ENCODE results near the gene BUD13.

The BUD13 gene

DNA sequence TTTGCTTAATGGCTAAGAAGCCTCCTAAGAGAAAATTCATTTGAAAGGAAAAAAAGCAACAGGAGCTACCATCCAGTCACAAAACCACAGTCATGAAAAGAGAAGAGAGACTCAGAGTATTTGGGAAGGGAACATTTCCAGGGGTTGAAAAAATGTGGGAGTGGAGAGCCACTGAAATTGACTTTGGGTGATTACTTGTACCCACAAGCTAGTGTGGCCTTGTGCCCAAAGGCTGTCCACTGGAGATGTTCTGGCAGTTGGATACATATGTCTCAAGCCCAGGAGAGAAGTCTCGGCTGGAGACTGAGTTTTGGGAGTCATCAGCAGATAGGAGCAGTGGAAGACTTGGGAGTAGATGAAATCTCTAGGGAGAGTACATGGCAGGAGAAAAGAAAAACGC lies 22.1 kb upstream of the BUD13 start:
- Histone ChIP-seq H3K4me2 (ENCODE audit: low read length) (no peak overlapping the region), H3K27me3 (ENCODE audit: insufficient read depth, low read length) (no peaks in the 10 kb centered on the region), H4K20me1 (ENCODE audit: insufficient read depth, low read length) (no peaks in the 10 kb centered on the region), H3K4me1 (ENCODE audit: insufficient read depth, low read length, severe bottlenecking) (peaks cover 11% of the 10 kb centered on the region), H2AFZ (ENCODE audit: low read length) (no peak overlapping the region), H3K9me2 (ENCODE audit: low read depth, low read length) (no peaks in the 10 kb centered on the region), H3K4me3 (ENCODE audit: low read depth, low read length, poor library complexity, severe bottlenecking) (no peak overlapping the region), H3K36me3 (ENCODE audit: insufficient read depth, low read length) (no peaks in the 10 kb centered on the region), H3K9me3 (ENCODE audit: low read length) (no peaks in the 10 kb centered on the region), H3K79me2 (ENCODE audit: insufficient read depth, low read length) (no peaks in the 10 kb centered on the region), H3K9ac (ENCODE audit: low read length) (no peak overlapping the region), H3K27ac (ENCODE audit: low read depth, low read length, poor library complexity, severe bottlenecking) (no peak overlapping the region), H3F3A (ENCODE audit: insufficient read depth, low read length) (no peaks in the 10 kb centered on the region)
- TF ChIP-seq, protein P1, sequence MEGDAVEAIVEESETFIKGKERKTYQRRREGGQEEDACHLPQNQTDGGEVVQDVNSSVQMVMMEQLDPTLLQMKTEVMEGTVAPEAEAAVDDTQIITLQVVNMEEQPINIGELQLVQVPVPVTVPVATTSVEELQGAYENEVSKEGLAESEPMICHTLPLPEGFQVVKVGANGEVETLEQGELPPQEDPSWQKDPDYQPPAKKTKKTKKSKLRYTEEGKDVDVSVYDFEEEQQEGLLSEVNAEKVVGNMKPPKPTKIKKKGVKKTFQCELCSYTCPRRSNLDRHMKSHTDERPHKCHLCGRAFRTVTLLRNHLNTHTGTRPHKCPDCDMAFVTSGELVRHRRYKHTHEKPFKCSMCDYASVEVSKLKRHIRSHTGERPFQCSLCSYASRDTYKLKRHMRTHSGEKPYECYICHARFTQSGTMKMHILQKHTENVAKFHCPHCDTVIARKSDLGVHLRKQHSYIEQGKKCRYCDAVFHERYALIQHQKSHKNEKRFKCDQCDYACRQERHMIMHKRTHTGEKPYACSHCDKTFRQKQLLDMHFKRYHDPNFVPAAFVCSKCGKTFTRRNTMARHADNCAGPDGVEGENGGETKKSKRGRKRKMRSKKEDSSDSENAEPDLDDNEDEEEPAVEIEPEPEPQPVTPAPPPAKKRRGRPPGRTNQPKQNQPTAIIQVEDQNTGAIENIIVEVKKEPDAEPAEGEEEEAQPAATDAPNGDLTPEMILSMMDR (IDR thresholded peaks at IDR 0.05; ENCODE audit: low read length): no peak
- no peak for TF ChIP-seq EZH2 (IDR thresholded peaks at IDR 0.05; ENCODE audit: borderline replicate concordance, low read length)

DNA sequence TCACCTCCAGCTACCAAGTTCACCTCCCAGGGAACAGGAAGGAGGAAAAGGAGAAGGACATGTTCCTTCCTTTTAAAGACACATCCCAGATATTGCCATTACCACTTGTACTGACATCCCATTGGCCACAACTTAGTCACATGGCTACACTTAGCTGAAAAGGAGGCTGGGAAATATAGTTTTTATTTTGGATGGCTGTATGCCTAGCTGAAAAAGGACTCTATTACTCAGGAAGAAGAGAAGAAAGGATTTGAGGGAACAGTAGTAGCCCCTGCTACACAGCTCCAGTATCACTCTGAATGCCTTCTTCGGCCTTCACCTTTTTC lies 20.9 kb upstream of the BUD13 start:
- H3K4me3 ChIP-seq (ENCODE audit: low read depth, low read length, poor library complexity, severe bottlenecking): no peak overlapping the region
- H3K9ac ChIP-seq (ENCODE audit: low read length): no peak overlapping the region
- no peak overlapping the region for H2AFZ ChIP-seq (ENCODE audit: low read length)
- no peaks in the 10 kb centered on the region for H3K36me3 ChIP-seq (ENCODE audit: insufficient read depth, low read length)
- no peaks in the 10 kb centered on the region for H3K9me2 ChIP-seq (ENCODE audit: low read depth, low read length)
- peaks cover 11% of the 10 kb centered on the region for H3K4me1 ChIP-seq (ENCODE audit: insufficient read depth, low read length, severe bottlenecking)
- H4K20me1 ChIP-seq (ENCODE audit: insufficient read depth, low read length): no peaks in the 10 kb centered on the region
- no peaks in the 10 kb centered on the region for H3K79me2 ChIP-seq (ENCODE audit: insufficient read depth, low read length)
- H3K4me2 ChIP-seq (ENCODE audit: low read length): no peak overlapping the region
- H3K27me3 ChIP-seq (ENCODE audit: insufficient read depth, low read length): no peaks in the 10 kb centered on the region
- no peaks in the 10 kb centered on the region for H3K9me3 ChIP-seq (ENCODE audit: low read length)
- H3K27ac ChIP-seq (ENCODE audit: low read depth, low read length, poor library complexity, severe bottlenecking): no peak overlapping the region
- no peaks in the 10 kb centered on the region for H3F3A ChIP-seq (ENCODE audit: insufficient read depth, low read length)
- TF ChIP-seq EZH2 (IDR thresholded peaks at IDR 0.05; ENCODE audit: borderline replicate concordance, low read length): no peak
- TF ChIP-seq, protein P1 (IDR thresholded peaks at IDR 0.05; ENCODE audit: low read length): no peak

DNA sequence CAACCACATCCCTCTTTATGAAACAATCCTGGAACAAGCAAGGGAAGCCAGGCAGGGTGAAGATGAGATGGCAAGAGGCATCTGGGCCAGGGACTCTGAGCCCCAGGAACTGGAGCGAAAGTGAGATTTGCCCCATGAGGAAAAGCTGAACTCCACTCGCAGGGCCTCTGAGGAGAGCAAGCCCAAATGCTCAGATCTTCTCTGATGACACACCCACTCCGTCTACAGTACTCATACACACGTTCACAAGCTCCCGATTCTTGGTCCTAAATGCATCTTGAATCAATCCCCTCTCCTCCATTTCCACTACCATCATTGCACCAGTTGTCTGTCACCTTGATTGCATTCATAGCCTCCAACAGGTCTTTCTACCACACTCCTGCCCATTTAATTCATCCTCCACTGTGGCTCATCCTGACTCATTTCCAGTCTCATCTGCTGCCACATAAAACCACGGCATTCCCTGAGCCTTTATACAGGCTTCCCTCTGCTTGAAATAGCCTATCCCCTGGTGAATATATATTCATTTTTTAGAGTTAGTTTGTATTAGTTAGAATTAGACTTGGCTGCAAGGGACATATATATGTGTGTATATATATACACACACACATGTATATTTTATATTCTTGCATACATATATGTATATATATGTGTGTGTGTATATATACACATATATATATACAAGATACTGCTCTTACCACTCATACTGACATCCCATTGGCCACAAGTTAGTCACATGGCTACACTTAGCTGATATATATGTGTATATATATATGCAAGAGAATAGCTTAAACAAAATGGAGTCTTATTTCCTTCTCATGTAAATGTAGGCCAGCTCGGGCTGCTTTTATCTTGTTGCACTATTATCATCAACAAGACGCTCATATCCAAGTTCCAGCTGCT lies 20.3 kb upstream of the BUD13 start:
- H3K4me2 ChIP-seq (ENCODE audit: low read length): no peak overlapping the region
- no peaks in the 10 kb centered on the region for H3K9me2 ChIP-seq (ENCODE audit: low read depth, low read length)

More for the DNA sequence above, 20.3 kb upstream of the BUD13 start:
- no peak overlapping the region for H3K27ac ChIP-seq (ENCODE audit: low read depth, low read length, poor library complexity, severe bottlenecking)
- H3K9me3 ChIP-seq (ENCODE audit: low read length): no peaks in the 10 kb centered on the region
- H3K36me3 ChIP-seq (ENCODE audit: insufficient read depth, low read length): no peaks in the 10 kb centered on the region
- H3K9ac ChIP-seq (ENCODE audit: low read length): no peak overlapping the region
- TF ChIP-seq, protein P1 (IDR thresholded peaks at IDR 0.05; ENCODE audit: low read length): no peak
- TF ChIP-seq EZH2 (IDR thresholded peaks at IDR 0.05; ENCODE audit: borderline replicate concordance, low read length): no peak
- no peaks in the 10 kb centered on the region for H3F3A ChIP-seq (ENCODE audit: insufficient read depth, low read length)
- H4K20me1 ChIP-seq (ENCODE audit: insufficient read depth, low read length): no peaks in the 10 kb centered on the region
- H2AFZ ChIP-seq (ENCODE audit: low read length): no peak overlapping the region
- peaks cover 17% of the 10 kb centered on the region for H3K4me1 ChIP-seq (ENCODE audit: insufficient read depth, low read length, severe bottlenecking)
- no peak overlapping the region for H3K4me3 ChIP-seq (ENCODE audit: low read depth, low read length, poor library complexity, severe bottlenecking)
- H3K27me3 ChIP-seq (ENCODE audit: insufficient read depth, low read length): no peaks in the 10 kb centered on the region
- no peaks in the 10 kb centered on the region for H3K79me2 ChIP-seq (ENCODE audit: insufficient read depth, low read length)

Measured in OCI-LY1 (cell line).